HCT116 (cell line): ENCODE data around the gene CCKAR. TPM values are rescaled to one million over a fixed set of nuclear protein-coding genes. Genes with fewer than 3 reads are reported as not detected.

Source experiments
- ATAC-seq: fragments of 200-7000 bp; cut with Tn5 transposase; 2 replicates; pipeline ENCODE4 v1.9.1; 2020; ENCODE audit warnings: mild to moderate bottlenecking, moderate library complexity
- BruUV-seq: library from RNA; stranded (reverse); fragments of 400-500 nt; replicated peaks from 2 replicates; lab custom pipeline; 2021; lab: Mats Ljungman, UMichigan
- CTCF ChIA-PET: fragments of 300-600 bp; sonication (Branson Sonifier 250); formaldehyde crosslinking; loops from one replicate; lab custom pipeline; 2021; ENCODE audit warnings: antibody characterized with exemption; lab: Charles Lee
- POLR2A ChIA-PET: fragments of 300-600, 350-600 bp; sonication (Branson Sonifier 250); formaldehyde crosslinking; loops from one replicate; lab custom pipeline; 2021; ENCODE audit warnings: antibody characterized with exemption; lab: Charles Lee
- RAD21 ChIA-PET, 2 experiments: fragments of 300-600 bp; sonication (Branson Sonifier 250); formaldehyde crosslinking; loops; one replicate each; lab custom pipeline; 2023; ENCODE audit warnings: low total read pairs in 2 of 2; ENCODE audit not compliant: uncharacterized antibody in 2 of 2, unreplicated experiment in 2 of 2, low non-redundant PET in 1 of 2; lab: Charles Lee
- DNase-seq: peaks from one replicate; pipeline ENCODE4 v3.0.0-alpha.2; 2010; ENCODE audit warnings: low read depth, low spot score
- H2AFZ ChIP-seq: fragments of 200-600 bp; shearing (Covaris generic), sonication (generic); 2 replicates; pipeline ENCODE4 v1.6.1; 2017; ENCODE audit warnings: low read depth, mixed run types, mixed read lengths, antibody characterized with exemption, low read length; ENCODE audit not compliant: poor library complexity, severe bottlenecking
- H3K27ac ChIP-seq: 2 replicates; pipeline ENCODE4 v1.5.1; 2012; ENCODE audit warnings: low read depth, low read length
- H3K27me3 ChIP-seq: fragments of 200-600 bp; sonication (generic); 2 replicates; pipeline ENCODE4 v1.6.1; 2016; ENCODE audit warnings: mixed run types, low read length, mixed read lengths; ENCODE audit not compliant: insufficient read depth
- H3K36me3 ChIP-seq, 2 experiments: fragments of 200-500 bp in 1 of 2; fragments of 200-600 bp in 1 of 2; sonication (Bioruptor generic) in 1 of 2; sonication (generic) in 1 of 2; 2 replicates each; pipeline versions ENCODE4 v1.5.1 to v1.6.1; 2014 to 2016; ENCODE audit warnings: low read length in 2 of 2, inconsistent platforms in 1 of 2, mixed read lengths in 1 of 2, mixed run types in 1 of 2; ENCODE audit not compliant: insufficient read depth in 2 of 2, control insufficient read depth in 1 of 2
- H3K4me1 ChIP-seq, 2 experiments: fragments of 200-600 bp in 1 of 2; sonication (generic) in 1 of 2; 2 replicates each; pipeline versions ENCODE4 v1.5.1 to v1.6.1; 2012 to 2017; ENCODE audit warnings: low read length in 2 of 2, inconsistent platforms in 1 of 2, mild to moderate bottlenecking in 1 of 2, mixed read lengths in 1 of 2, mixed run types in 1 of 2, moderate library complexity in 1 of 2; ENCODE audit not compliant: insufficient read depth in 2 of 2, control insufficient read depth in 1 of 2
- H3K4me2 ChIP-seq: fragments of 200-600 bp; sonication (generic); 2 replicates; pipeline ENCODE4 v1.6.1; 2017; ENCODE audit warnings: mixed run types, low read length, mixed read lengths
- H3K4me3 ChIP-seq, 2 experiments: fragments of 200-600 bp in 1 of 2; sonication (generic) in 1 of 2; replicated peaks in 1 of 2; 2 replicates each; pipeline ENCODE4 v1.5.1; 2011 to 2016; ENCODE audit warnings: low read length in 2 of 2, control low read depth in 1 of 2, low read depth in 1 of 2, mild to moderate bottlenecking in 1 of 2, mixed read lengths in 1 of 2, mixed run types in 1 of 2
- H3K79me2 ChIP-seq: fragments of 200-600 bp; sonication (generic); 2 replicates; pipeline ENCODE4 v1.6.1; 2017; ENCODE audit warnings: mild to moderate bottlenecking, mixed run types, low read length, moderate library complexity, mixed read lengths; ENCODE audit not compliant: insufficient read depth
- H3K9ac ChIP-seq: fragments of 200-600 bp; sonication (generic); 2 replicates; pipeline ENCODE4 v1.6.1; 2016; ENCODE audit warnings: low read length, mixed read lengths
- H3K9me2 ChIP-seq: fragments of 200-600 bp; sonication (generic), shearing (Covaris generic); 2 replicates; pipeline ENCODE4 v1.6.1; 2017; ENCODE audit warnings: mixed run types, mild to moderate bottlenecking, moderate library complexity; ENCODE audit not compliant: insufficient read depth
- H3K9me3 ChIP-seq, 2 experiments: fragments of 200-500 bp in 1 of 2; fragments of 200-600 bp in 1 of 2; sonication (Bioruptor generic) in 1 of 2; sonication (generic) in 1 of 2; 2 replicates each; pipeline ENCODE4 v1.6.1; 2014 to 2017; ENCODE audit warnings: low read length in 2 of 2, mixed read lengths in 2 of 2, inconsistent platforms in 1 of 2, low read depth in 1 of 2, mild to moderate bottlenecking in 1 of 2, mixed run types in 1 of 2, moderate library complexity in 1 of 2; ENCODE audit not compliant: control insufficient read depth in 1 of 2, insufficient read depth in 1 of 2
- H4K20me1 ChIP-seq: fragments of 200-600 bp; sonication (generic), shearing (Covaris generic); 2 replicates; pipeline ENCODE4 v1.6.1; 2017; ENCODE audit warnings: mixed run types, mild to moderate bottlenecking, moderate library complexity; ENCODE audit not compliant: insufficient read depth
- CBX3 ChIP-seq: IDR thresholded peaks from 2 replicates; pipeline ENCODE4 v1.6.1; 2012; ENCODE audit warnings: low read depth
- CTCF ChIP-seq, 3 experiments: fragments of 200-600 bp in 1 of 3; sonication (generic) in 1 of 3; IDR thresholded peaks in 2 of 3; conservative IDR thresholded peaks in 1 of 3; 2 replicates each; pipeline ENCODE4 v1.5.1; 2012 to 2017; ENCODE audit warnings: low read depth in 2 of 3, low read length in 2 of 3, antibody characterized with exemption in 1 of 3, borderline replicate concordance in 1 of 3, control low read depth in 1 of 3, mild to moderate bottlenecking in 1 of 3, mixed read lengths in 1 of 3, mixed run types in 1 of 3, moderate library complexity in 1 of 3; ENCODE audit not compliant: insufficient read depth in 1 of 3
- ELF1 ChIP-seq: IDR thresholded peaks from 2 replicates; pipeline ENCODE4 v1.6.1; 2012; ENCODE audit warnings: low read depth, borderline replicate concordance
- EZH2 ChIP-seq: fragments of 200-600 bp; sonication (generic); IDR thresholded peaks from 2 replicates; pipeline ENCODE4 v1.6.1; 2017; ENCODE audit warnings: antibody characterized with exemption, mixed run types
- EZH2phosphoT487 ChIP-seq: fragments of 200-600 bp; IDR thresholded peaks from 2 replicates; pipeline ENCODE4 v1.6.1; 2018; ENCODE audit warnings: antibody characterized with exemption, borderline replicate concordance
- JUND ChIP-seq: IDR thresholded peaks from 2 replicates; pipeline ENCODE4 v1.6.1; 2012
- POLR2A ChIP-seq: IDR thresholded peaks from 2 replicates; pipeline ENCODE4 v1.7.0; 2011; ENCODE audit warnings: borderline replicate concordance; ENCODE audit not compliant: insufficient read depth, insufficient read length; ENCODE audit errors: extremely low read depth
- REST ChIP-seq: IDR thresholded peaks from 2 replicates; pipeline ENCODE4 v1.6.1; 2012; ENCODE audit warnings: low read depth
- SP1 ChIP-seq: IDR thresholded peaks from 2 replicates; pipeline ENCODE4 v1.6.1; 2012; ENCODE audit warnings: low read depth
- TCF7L2 ChIP-seq: IDR thresholded peaks from 2 replicates; pipeline ENCODE4 v1.7.0; 2011; ENCODE audit warnings: borderline replicate concordance, inconsistent platforms; ENCODE audit not compliant: insufficient read depth, insufficient read length; ENCODE audit errors: extremely low read depth
- ZNF274 ChIP-seq: fragments of 200-500 bp; sonication (Bioruptor generic); IDR thresholded peaks from 2 replicates; pipeline ENCODE4 v1.6.1; 2014; ENCODE audit warnings: mild to moderate bottlenecking, low read depth, low read length, inconsistent platforms
- intact Hi-C: fragments of 100-400 bp; cut with micrococcal nuclease; formaldehyde crosslinking; loops from 2 replicates; pipeline ENCODE4 v1.10.0; 2022
- total RNA-seq: library from RNA; stranded (reverse); gene quantifications from one replicate; pipeline ENCODE4 v1.2.1, GENCODE V29; 2021; ENCODE audit not compliant: unreplicated experiment

The CCKAR gene
- total RNA-seq, 1 experiment from 2014 or later, result not detected

- no peaks in the 10 kb centered on the region for H4K20me1 ChIP-seq
- ATAC-seq (no peak), DNase-seq (no peak)
- no peak overlapping the region for H3K27ac ChIP-seq
- no peak overlapping the region for H3K9ac ChIP-seq
- no peak for TF ChIP-seq CBX3
- TF ChIP-seq ELF1, result no peak
- TF ChIP-seq POLR2A, result no peak
- TF ChIP-seq REST, result no peak
- no peak for TF ChIP-seq EZH2phosphoT487
- TF ChIP-seq ZNF274, result no peak
- no peak for TF ChIP-seq CTCF (IDR thresholded peaks at IDR 0.05 in 2 of 3, conservative IDR thresholded peaks at IDR 0.05 in 1 of 3; ENCODE audit: borderline replicate concordance in 1 of 3, insufficient read depth in 1 of 3, low read depth in 2 of 3, low read length in 2 of 3)
- no peak for TF ChIP-seq JUND
- TF ChIP-seq TCF7L2, result no peak
- TF ChIP-seq SP1, result no peak
- TF ChIP-seq EZH2, result no peak
- H3K4me3 ChIP-seq, result no peak overlapping the region
- POLR2A ChIA-PET, result no interaction called here
- BruUV-seq, result no TSS peak
- H3K9me3 ChIP-seq, result no peaks in the 10 kb centered on the region
- RAD21 ChIA-PET, result no interaction called here
- H3K4me1 ChIP-seq, result no peaks in the 10 kb centered on the region
- no peaks in the 10 kb centered on the region for H3K9me2 ChIP-seq
- peaks cover 5 to 11% of the 10 kb centered on the region in 2 experiments for H3K36me3 ChIP-seq
- H3K27me3 ChIP-seq, result no peaks in the 10 kb centered on the region
- intact Hi-C loops, result no loop called here
- CTCF ChIA-PET, result no interaction called here
- H3K79me2 ChIP-seq, result no peaks in the 10 kb centered on the region
- H2AFZ ChIP-seq, result no peak overlapping the region
- H3K4me2 ChIP-seq, result no peak overlapping the region
Measured at GRCh38 chr4:26431461-26432180, 58.7 kb downstream of the CCKAR start.

Other genes starting within 250 kb of the CCKAR start
- 72.7 TPM for gene RBPJ, start 169.5 kb downstream of the CCKAR start, total RNA-seq
- 25.4 TPM for gene TBC1D19, start 93.6 kb upstream of the CCKAR start, total RNA-seq